ENCODE results near the gene PRXL2B.
"Not testable (repeated sequence)": the region's sequence is repeated elsewhere in the genome, so short reads cannot be mapped to it uniquely, and the experiment has no call there.

PRXL2B gene

DNA sequence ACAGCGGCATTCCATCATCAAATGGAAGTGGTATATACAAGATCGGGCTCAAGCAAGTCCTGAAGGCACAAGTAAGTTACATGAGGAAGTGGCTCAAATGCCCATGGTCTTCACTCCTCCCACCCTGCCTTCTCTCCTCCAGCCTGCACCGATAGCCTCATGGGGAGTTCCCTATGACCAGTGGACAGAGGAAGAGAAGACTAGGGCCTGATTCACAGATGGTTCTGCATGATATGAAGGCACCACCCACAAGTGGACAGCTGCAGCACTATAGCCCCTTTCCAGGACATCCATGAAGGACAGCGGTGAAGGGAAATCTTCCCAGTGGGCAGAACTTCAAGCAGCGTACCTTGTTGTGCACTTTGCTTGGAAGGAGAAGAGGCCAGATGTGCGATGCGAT, 39.2 kb downstream of the PRXL2B start:
- not testable (repeated sequence) for H3K27ac Mint-ChIP-seq, H3K4me1 Mint-ChIP-seq, ATAC-seq, H3K4me3 Mint-ChIP-seq, H3K36me3 Mint-ChIP-seq, H3K9me3 Mint-ChIP-seq
- H3K27me3 Mint-ChIP-seq: peaks cover 82% of the 10 kb centered on the region

DNA sequence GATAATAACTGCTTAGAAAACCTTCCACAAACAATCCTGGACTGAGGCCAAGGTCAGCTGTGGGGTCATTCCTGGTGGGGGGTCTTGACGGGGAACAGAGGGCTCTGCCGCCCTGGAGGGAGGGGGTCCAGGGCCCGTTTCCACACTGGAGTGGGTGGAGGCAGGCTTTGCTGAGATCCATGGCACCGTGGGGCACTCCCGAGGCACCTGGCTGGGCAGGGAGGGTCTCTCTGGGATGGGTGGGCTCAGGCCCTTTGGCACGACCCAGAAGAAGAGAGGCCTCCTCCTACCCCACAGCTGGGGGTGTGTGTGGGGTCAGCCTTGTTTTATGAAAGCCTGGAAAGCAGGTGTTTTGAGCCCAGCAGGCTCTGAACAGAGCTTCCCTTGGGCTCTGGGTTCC, 41.2 kb downstream of the PRXL2B start:
- ATAC-seq: no peak
- Mint-ChIP-seq H3K36me3 (no peaks in the 10 kb centered on the region), H3K9me3 (no peaks in the 10 kb centered on the region), H3K27ac (no peak overlapping the region), H3K27me3 (peaks cover 78% of the 10 kb centered on the region), H3K4me3 (no peak overlapping the region), H3K4me1 (no peaks in the 10 kb centered on the region)

DNA sequence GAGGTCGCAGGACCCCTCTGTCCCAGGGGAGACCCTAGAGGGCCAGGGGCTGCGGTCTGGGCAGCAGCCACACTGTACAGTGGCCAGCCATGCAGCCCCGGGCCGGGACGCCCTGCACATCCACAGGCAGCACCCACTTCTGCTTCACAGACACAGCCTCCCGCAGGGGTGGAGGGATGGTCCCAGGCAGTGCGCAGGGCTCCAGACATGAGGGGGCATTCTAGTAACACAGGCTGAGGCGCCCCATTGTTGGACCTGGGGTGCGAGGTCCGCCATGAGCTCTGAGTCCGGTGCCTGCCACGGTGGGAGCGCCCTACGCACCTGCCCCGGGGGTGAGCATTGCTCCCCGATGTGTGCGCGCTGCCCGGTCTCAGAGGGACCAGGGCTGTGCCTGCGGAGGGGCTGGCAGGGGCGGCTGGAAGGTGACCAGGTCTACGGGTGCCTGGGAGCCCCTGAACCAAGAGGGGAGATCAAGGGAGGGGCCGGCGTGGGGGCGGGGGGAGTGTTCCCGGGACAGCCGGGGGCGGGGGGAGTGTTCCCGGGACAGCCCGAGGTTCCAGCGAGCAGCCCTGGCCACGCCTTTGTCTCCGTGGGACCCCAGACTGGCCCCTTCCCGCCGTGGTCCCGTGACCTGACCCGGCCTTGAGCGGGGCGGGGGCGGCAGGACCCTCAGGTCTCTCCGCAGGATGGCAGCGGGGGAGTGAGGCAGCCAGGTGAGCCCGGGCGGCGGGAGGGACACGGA, 41.8 kb downstream of the PRXL2B start:
- Mint-ChIP-seq H3K27me3 (peaks cover 82% of the 10 kb centered on the region), H3K9me3 (no peaks in the 10 kb centered on the region), H3K4me1 (no peaks in the 10 kb centered on the region), H3K4me3 (no peak overlapping the region), H3K27ac (no peak overlapping the region), H3K36me3 (no peaks in the 10 kb centered on the region)
- ATAC-seq: peak; percentile 47

DNA sequence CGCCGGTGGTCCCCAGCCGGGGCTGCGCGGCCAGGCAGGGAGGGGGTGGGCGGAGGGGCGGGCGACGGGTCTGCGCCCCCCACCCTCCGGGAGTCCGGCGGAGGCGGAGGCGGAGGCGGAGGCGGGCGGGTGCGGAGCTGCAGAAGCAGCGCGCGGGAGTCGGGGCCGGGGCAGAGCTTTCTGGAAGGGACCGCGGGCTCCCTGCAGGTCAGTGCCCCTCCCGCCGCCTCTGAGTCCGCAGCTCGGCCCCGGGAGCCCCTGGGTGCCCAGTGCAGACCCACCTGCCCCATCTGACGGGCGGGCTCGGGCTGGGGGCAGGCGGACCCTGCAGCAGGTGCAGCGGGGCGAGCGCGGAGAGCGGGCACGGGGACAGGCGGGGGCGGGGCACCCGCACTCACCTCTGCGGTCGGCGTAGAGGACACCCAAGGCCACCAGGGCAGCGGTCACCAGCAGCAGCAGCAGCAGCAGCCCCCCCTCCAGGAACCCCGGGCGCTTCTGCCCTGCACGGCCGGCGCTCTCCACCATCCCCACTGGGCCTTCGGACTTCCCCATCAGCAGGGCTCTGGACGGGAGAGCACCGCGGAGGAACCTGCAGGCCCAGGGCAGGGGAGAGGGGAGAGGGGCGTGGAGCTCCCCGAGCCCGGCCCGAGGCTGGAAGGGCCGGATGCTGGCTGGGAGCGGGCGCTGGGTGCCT, 42.5 kb downstream of the PRXL2B start:
- Mint-ChIP-seq H3K9me3 (no peaks in the 10 kb centered on the region), H3K36me3 (no peaks in the 10 kb centered on the region), H3K4me3 (no peak overlapping the region), H3K27me3 (peaks cover 80% of the 10 kb centered on the region), H3K4me1 (no peaks in the 10 kb centered on the region), H3K27ac (no peak overlapping the region)
- ATAC-seq: peak; percentile 42

DNA sequence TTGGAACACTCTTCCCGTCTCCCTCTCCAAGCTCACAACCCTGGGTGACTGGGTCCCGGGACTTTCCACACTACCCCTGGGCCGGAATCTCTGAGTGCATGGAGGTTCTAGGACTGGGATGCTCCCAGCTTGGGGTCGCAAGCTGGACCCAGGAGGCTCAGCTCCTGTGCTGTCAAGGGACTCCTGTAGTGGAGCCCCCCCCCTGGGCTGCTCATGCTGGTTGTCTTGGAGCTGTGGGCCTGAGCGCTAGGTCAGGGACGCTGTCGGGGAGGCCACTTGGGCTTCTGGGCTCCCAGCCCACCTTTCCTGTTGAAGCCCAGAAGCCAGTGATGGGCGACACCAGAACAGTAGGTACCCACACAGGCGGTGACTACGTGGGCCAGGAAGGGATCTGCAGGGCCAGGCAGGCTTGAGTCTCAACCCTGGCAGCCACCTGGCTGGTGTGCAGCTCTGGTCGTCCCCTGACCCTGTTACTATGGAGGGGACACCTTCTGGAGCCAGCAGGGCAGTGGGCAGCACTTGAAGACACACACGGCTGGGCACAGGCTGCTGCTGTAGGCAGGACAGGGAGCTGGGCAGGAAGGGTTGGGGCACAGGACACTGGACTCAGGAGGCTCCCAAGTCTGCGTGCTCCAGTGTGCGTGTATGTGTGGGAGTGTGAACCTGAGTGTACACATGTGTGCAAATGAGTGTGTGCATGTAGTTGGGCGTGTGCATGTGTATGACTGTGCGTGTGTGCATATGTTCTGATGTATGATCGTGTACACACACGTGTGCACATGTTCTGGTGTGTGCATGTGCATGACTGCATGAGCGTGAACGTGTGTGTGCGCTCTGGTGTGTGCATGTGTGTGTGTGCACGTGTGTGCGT, 43.3 kb downstream of the PRXL2B start:
- Mint-ChIP-seq H3K27ac (no peak overlapping the region), H3K4me1 (no peaks in the 10 kb centered on the region), H3K9me3 (no peaks in the 10 kb centered on the region), H3K36me3 (no peaks in the 10 kb centered on the region), H3K4me3 (no peak overlapping the region), H3K27me3 (peaks cover 72% of the 10 kb centered on the region)
- no peak for ATAC-seq

DNA sequence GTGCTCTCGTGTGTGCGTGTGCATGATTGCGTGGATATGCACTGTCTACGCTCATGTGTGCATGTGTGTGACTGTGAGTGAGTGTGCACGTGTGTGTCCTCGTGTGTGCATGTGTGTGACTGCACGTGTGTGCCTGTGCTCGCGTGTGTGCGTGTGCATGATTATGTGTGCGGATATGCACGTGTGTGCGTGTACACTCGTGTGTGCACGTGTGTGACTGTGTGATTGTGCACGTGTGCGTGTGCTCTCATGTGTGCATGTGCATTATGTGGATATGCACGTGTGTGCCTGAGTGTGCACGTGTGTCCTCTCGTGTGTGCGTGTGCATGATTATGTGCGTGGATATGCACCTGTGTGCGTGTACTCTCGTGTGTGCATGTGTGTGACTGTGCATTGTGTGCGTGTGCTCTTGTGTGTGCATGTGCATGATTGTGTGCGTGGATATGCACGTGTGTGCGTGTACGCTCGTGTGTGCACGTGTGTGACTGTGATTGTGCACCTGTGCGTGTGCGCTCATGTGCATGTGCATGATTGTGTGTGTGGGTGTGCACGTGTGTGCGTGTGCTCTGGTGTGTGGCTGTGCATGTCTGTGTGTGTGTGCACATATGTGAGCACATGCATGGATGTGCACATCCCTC, 44.0 kb downstream of the PRXL2B start:
- Mint-ChIP-seq H3K36me3 (no peaks in the 10 kb centered on the region), H3K27ac (no peak overlapping the region), H3K27me3 (peaks cover 64% of the 10 kb centered on the region), H3K9me3 (no peaks in the 10 kb centered on the region), H3K4me3 (no peak overlapping the region), H3K4me1 (no peaks in the 10 kb centered on the region)
- no peak for ATAC-seq

DNA sequence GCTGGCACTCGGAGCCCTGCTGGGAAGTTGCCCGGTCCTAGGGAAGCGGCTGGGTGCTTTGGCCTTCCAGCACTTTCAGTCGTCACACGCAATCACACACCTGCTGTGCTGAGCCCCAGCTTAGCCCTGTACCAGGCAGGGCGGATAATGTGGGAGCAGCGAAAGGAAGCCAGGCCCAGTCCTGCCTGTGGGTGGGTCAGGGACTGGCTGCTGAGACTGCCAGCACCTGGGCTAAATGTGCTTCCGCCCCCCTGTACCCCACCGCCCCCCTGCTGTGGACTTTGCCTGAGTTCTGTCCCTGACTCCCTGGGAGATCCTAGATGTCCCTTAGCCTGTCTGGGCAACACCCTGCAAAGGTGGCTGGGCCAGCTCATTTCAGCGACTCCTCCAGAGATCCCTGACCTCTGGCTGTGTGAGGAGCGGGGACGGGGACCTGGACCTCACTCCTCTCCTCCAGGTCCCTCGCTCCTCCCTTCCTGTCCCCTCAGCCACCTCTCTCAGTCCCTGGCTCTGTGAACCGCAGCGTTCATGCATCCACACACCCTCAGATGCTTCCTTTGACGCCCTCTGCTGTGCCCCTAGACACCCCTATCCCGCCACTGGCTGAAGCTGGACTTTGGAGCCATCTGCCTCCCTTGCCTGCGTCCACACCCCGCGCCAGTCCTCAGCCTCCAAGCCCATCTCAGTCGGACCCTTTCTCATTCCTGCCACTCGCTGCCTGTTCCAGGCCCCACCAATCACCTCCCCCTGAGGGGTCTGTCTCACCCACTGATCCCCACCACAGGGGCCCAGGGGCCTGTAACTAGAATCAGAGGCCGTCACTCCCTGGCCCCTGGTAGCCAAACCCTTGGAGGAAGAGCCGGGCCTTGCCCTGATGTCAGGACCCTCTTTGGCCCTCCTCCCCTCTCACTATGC, 44.8 kb downstream of the PRXL2B start:
- Mint-ChIP-seq H3K36me3 (no peaks in the 10 kb centered on the region), H3K9me3 (no peaks in the 10 kb centered on the region), H3K4me1 (no peaks in the 10 kb centered on the region), H3K27ac (no peak overlapping the region), H3K4me3 (no peak overlapping the region), H3K27me3 (peaks cover 57% of the 10 kb centered on the region)
- no peak for ATAC-seq

DNA sequence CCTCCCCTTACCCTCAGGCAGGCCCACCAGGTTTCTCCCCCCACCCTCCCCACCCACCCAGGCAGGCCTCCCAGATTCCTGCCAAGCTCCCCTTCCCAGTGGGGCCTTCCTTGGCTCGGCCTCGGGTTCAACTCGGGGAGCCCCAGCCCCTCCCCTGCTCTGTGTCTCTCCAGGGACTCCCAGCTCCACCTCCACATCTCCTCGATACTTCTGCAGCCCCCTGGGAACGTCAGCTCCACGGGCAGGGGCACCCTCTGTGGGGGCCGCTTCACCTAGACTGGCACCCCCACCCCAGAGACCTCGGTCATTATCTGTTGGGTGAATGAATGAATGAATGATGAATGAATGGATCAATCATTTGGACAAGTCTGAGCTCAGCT, 45.5 kb downstream of the PRXL2B start:
- H3K4me1 Mint-ChIP-seq: no peaks in the 10 kb centered on the region
- H3K4me3 Mint-ChIP-seq: no peak overlapping the region
- no peak for ATAC-seq
- no peak overlapping the region for H3K27ac Mint-ChIP-seq
- peaks cover 4% of the 10 kb centered on the region for H3K9me3 Mint-ChIP-seq
- H3K27me3 Mint-ChIP-seq: peaks cover 50% of the 10 kb centered on the region
- no peaks in the 10 kb centered on the region for H3K36me3 Mint-ChIP-seq

DNA sequence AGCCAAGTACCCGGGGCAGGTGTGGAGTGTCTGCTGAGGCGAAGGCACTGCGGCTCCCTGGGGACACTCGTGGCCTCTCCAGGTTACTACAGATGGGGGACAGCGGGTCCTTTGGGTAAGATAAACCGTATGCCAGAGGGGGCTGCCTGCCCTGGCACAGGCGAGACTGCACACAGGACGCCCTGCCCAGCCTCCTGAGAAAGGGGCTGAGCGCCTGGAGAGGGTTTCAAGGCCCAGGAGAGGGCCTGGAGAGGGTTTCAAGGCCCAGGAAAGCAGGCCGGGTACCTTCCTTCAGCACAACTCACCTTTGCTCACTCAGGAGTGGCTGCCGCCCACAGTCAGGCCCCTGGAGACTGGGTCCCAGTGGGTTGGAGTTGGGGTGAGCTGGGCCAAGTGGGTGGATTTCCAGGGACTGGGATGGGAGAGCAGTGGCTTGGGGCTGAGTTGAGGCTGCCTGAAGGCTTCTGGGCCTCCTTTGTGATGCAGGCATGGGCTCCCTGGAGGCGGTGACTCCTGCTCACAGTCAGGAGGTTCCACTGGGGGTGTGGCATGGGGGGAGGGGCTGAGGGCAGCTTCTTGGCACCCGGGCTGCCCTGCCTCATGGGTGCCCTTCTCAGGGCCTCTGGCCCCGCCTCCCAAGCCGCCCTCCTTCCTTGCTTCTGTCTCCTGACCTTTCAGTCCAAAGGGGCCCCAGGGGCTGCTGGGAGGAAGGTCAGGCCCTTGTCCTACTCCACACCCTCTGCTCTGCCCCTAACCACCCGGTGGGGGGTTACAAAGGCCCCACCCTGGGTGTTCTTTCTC, 46.2 kb downstream of the PRXL2B start, which contains the start of gene MMEL1:
Gene MMEL1 (minus strand): TSS at position 456 of the 801 bp plus-strand sequence. CDS start 3,532 bp downstream, outside the sequence.
- no peak within 1 kb of the TSS for H3K4me3 Mint-ChIP-seq
- no peak for ATAC-seq
- H3K9me3 Mint-ChIP-seq: peaks cover 6% of the 10 kb centered on the region
- peaks cover 43% of the 10 kb centered on the region for H3K27me3 Mint-ChIP-seq
- H3K27ac Mint-ChIP-seq: no peak within 1 kb of the TSS
- no peaks in the 10 kb centered on the region for H3K36me3 Mint-ChIP-seq
- H3K4me1 Mint-ChIP-seq: no peaks in the 10 kb centered on the region

DNA sequence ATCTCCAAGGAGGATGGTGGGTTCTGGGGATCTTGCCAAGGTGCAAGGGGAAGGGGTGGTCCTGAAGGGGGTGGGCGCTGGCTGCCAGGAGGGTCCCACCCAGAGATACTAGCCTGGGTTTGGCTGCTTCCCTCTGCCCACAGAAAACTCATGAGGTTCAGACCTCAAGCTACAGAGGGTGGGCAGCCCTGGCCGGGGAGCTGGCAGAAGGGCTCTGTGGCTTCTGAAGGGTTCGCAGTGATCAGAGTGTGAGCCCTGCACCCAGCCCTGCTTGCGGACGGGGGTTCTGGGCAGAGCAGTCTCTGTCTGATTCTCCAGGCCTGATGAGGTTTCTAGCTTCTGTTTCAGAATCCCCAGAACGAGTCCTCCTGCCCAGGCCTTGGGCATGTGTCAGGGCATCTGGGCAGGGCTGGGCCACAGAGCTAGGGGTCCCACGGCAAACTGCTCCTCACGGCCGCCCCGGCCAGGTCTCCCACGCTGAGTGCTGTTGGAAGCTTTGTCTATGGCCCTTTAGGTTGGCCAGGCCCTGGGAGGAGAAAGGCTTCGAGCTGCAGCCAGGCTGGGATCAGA, 46.9 kb downstream of the PRXL2B start:
- H3K4me3 Mint-ChIP-seq: no peak overlapping the region
- H3K27me3 Mint-ChIP-seq: peaks cover 36% of the 10 kb centered on the region
- no peak for ATAC-seq
- H3K36me3 Mint-ChIP-seq: no peaks in the 10 kb centered on the region
- peaks cover 6% of the 10 kb centered on the region for H3K9me3 Mint-ChIP-seq
- no peaks in the 10 kb centered on the region for H3K4me1 Mint-ChIP-seq
- no peak overlapping the region for H3K27ac Mint-ChIP-seq

DNA sequence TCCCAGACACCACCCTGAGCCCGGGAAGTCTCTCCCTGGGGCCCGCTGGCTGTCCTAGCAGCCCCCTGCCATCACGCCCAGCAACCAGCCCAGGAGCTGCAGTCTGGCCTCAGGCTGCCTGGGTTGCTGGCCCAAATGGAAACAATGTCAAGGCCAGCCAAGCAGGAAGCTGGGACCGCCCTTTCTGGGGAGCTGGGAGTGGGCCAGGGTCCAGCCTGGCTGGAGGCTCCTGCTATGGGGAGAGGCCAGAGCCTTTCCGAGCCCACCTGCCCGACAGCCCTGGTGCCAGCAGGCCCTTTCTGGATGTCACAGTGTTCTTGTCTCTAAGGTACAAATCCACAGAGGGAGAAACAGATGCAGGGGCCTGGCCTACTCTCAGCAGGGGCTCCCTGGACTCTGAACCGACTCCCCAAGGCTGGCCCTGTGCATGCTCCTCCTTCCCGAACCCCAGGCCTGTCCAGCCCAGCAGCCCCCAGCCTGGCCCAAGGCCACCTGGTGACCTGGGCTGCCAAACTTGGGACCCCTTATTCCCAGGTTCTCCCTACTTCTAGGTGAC, 47.4 kb downstream of the PRXL2B start:
- Mint-ChIP-seq H3K36me3 (no peaks in the 10 kb centered on the region), H3K4me1 (peaks cover 2% of the 10 kb centered on the region), H3K9me3 (peaks cover 6% of the 10 kb centered on the region), H3K4me3 (no peak overlapping the region), H3K27ac (no peak overlapping the region), H3K27me3 (peaks cover 34% of the 10 kb centered on the region)
- no peak for ATAC-seq

DNA sequence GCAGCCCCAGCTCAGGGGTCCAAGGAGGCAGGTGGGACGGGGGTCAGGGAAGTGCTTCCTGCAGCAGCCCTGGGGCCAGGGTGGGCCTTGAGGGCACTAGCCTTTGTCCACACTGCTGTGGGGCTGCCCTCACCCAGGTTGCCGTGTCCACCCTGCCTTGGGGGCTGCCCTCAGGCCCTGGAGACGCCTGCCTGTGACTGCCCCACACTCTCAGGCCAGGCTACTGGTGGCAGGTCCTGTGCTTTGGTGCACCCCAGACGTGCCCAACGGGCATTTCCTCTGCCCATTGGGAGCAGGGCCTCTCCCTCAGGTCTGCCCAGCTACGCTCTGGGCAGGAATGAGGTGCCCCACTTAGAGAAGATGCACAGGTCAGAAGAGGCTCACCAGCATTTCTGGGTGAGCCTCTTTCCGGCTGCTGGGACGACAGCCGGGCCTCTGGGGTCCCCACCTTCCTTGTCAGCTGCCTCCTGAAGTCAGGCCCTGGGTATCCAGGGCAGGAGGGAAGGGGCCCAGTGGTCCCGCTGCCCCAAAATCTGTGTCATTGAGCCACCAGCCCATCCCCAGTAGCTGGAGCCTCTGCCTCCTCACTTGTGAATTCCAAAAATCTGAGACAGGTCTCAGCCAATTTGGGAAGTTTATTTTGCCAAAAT, 48.9 kb downstream of the PRXL2B start:
- Mint-ChIP-seq H3K4me3 (no peak overlapping the region), H3K27ac (no peak overlapping the region), H3K9me3 (peaks cover 6% of the 10 kb centered on the region), H3K36me3 (no peaks in the 10 kb centered on the region), H3K4me1 (peaks cover 15% of the 10 kb centered on the region), H3K27me3 (peaks cover 26% of the 10 kb centered on the region)
- no peak for ATAC-seq

DNA sequence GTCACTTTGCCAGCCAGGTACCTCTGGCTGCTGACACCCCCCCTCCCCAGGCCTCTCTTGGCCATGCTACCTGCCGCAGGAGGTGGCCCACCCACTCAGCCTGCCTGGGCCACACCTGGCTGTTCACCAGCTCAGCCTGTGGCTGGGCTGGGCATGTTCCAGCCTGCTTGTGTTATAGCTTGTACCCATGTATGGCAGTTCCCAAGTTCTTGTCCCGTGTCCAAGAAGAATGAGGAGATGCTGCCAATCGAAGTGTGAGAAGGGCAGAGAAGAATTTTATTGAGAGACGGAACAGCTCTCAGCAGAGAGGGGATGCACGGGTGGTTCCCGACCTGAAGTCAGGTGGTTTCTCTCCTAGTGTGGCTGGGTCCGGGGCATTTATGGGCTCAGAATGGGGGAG, 50.2 kb downstream of the PRXL2B start:
- Mint-ChIP-seq H3K4me3 (no peak overlapping the region), H3K36me3 (no peaks in the 10 kb centered on the region), H3K4me1 (peaks cover 15% of the 10 kb centered on the region), H3K9me3 (peaks cover 6% of the 10 kb centered on the region), H3K27ac (no peak overlapping the region), H3K27me3 (peaks cover 19% of the 10 kb centered on the region)
- ATAC-seq: no peak
